ENCODE data around the gene TLR1. TPM values are rescaled to one million over a fixed set of nuclear protein-coding genes. Genes with fewer than 3 reads are reported as not detected.

Gene TLR1
- total RNA-seq, 1 donor from 2014 or later: 25.4 TPM

Other genes starting within 250 kb of the TLR1 start
- gene KLF3, start 140.6 kb downstream of the TLR1 start, total RNA-seq: 41.9 TPM
- 0.42 TPM for gene TLR10, start 21.8 kb downstream of the TLR1 start, total RNA-seq
- gene TLR6, start 52.0 kb upstream of the TLR1 start, total RNA-seq: 7.3 TPM
- 81.3 TPM for gene FAM114A1, start 63.0 kb upstream of the TLR1 start, total RNA-seq
- gene TMEM156, start 227.6 kb upstream of the TLR1 start, total RNA-seq: 0.96 TPM

Measured in mesenteric fat pad (tissue), 1 donor.